Ascending aorta (tissue), 2 donors: ENCODE measurements around the gene SELENOW. TPM values are rescaled to one million over a fixed set of nuclear protein-coding genes. Genes with fewer than 3 reads are reported as not detected.
"Not testable (repeated sequence)": the region's sequence is repeated elsewhere in the genome, so short reads cannot be mapped to it uniquely, and the experiment has no call there.

Experiments used
- DNase-seq, 2 donors: peaks; one replicate each; pipeline ENCODE4 v3.0.0-alpha.2; 2019; ENCODE audit warnings: low spot score in 2 of 2
- H3K27ac ChIP-seq, 2 donors: fragments of 200-600 bp; sonication (generic); one replicate each; pipeline ENCODE4 v1.5.1; 2016 to 2017; ENCODE audit warnings: mild to moderate bottlenecking in 1 of 2
- H3K27me3 ChIP-seq: fragments of 200-600 bp; sonication (generic); one replicate; pipeline ENCODE4 v1.5.1; 2017
- H3K36me3 ChIP-seq, 2 donors: fragments of 200-600 bp; sonication (generic); one replicate each; pipeline ENCODE4 v1.5.1; 2016
- H3K4me1 ChIP-seq, 2 donors: fragments of 200-600 bp; sonication (generic); one replicate each; pipeline ENCODE4 v1.5.1; 2016 to 2017; ENCODE audit warnings: mild to moderate bottlenecking in 1 of 2
- H3K4me3 ChIP-seq, 2 donors: fragments of 200-600 bp; sonication (generic); one replicate each; pipeline ENCODE4 v1.5.1; 2016 to 2017; ENCODE audit warnings: mild to moderate bottlenecking in 1 of 2
- H3K9me3 ChIP-seq, 2 donors: fragments of 200-600 bp; sonication (generic); one replicate each; pipeline ENCODE4 v1.5.1; 2016
- CTCF ChIP-seq, 3 experiments: fragments of 200-600 bp in 2 of 3; fragments of 450-650 bp in 1 of 3; sonication (generic) in 2 of 3; IDR thresholded peaks; one replicate each; pipeline ENCODE4 v1.5.1; 2016 to 2019; ENCODE audit warnings: antibody characterized with exemption in 3 of 3, mild to moderate bottlenecking in 1 of 3, moderate library complexity in 1 of 3
- intact Hi-C: fragments of 100-400 bp; cut with DNase I; formaldehyde crosslinking; loops from one replicate; pipeline ENCODE4 v1.15.1; 2023
- total RNA-seq: library from RNA; depleted of rRNA; stranded (reverse); fragments of >200 nt; gene quantifications from one replicate; pipeline ENCODE4 v1.1.0, GENCODE V29; 2016

The SELENOW gene
- total RNA-seq, 1 donor from 2014 or later: 771 TPM

- no peak for DNase-seq
- H3K36me3 ChIP-seq: no peaks in the 10 kb centered on the region
- H3K9me3 ChIP-seq: no peaks in the 10 kb centered on the region
- H3K4me3 ChIP-seq: no peak overlapping the region
- H3K27ac ChIP-seq: no peak overlapping the region
- TF ChIP-seq CTCF (IDR thresholded peaks at IDR 0.05): no peak
- H3K27me3 ChIP-seq: no peaks in the 10 kb centered on the region
- intact Hi-C loops: loop anchor here (1.0 to 5.0 kb wide), 2 partner anchors 22 to 96 kb away; no protein-coding TSS in a partner anchor
- no peaks in the 10 kb centered on the region for H3K4me1 ChIP-seq
These were observed 12.2 kb upstream of the SELENOW start for GRCh38 chr19:47766359-47766620.

DNA sequence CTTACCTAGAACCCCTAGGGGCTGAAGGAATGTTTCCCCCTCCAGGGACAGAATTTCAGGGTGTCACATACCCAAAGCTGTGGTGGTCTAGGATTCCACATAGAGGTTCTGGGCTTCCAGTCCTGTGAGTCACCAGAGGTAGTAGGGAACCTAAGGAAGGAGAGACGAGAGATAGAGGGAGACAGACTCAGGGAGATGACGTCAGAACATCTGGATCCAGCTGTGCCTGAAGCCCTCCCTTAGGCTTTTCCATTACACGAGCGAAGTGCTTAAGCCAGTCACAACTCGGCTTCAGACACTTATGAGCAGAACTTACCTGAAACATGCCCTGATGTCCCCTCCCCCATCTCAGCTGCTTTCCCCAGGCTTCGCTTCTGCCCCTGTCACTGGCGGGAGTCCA is 11.8 kb upstream of the SELENOW start:
- H3K4me3 ChIP-seq: no peak overlapping the region
- no peak overlapping the region for H3K27ac ChIP-seq
- H3K36me3 ChIP-seq: no peaks in the 10 kb centered on the region
- DNase-seq: no peak
- H3K27me3 ChIP-seq: no peaks in the 10 kb centered on the region
- no peak for TF ChIP-seq CTCF (IDR thresholded peaks at IDR 0.05)
- H3K9me3 ChIP-seq: no peaks in the 10 kb centered on the region
- H3K4me1 ChIP-seq: no peaks in the 10 kb centered on the region
- intact Hi-C loops: loop anchor here (1.0 to 5.0 kb wide), 2 partner anchors 22 to 96 kb away; no protein-coding TSS in a partner anchor

DNA sequence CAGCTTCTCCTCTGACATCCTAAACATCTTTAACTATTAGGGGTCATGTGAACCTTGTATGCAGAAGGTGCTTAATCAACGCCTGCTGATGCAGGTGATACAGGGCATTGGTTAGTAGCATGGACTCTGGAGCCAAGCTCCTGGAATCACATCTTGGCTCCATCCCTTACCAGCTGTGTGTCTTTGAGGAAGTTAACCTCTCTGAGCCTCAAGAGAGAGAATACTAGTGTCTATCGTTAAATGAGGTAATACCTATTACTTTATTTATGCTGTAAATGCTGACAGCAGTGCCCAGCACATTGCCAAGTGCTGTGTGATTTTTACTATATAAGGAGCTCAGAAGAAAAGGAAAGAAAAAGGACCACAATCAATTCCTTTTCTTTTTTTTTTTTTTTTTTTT is 11.2 kb upstream of the SELENOW start:
- H3K4me1 ChIP-seq: no peaks in the 10 kb centered on the region
- no peak for DNase-seq
- no peaks in the 10 kb centered on the region for H3K9me3 ChIP-seq
- intact Hi-C loops: loop anchor here (5.0 kb wide), 1 partner anchor 95 kb away; no protein-coding TSS in a partner anchor
- no peak overlapping the region for H3K4me3 ChIP-seq
- no peaks in the 10 kb centered on the region for H3K36me3 ChIP-seq
- TF ChIP-seq CTCF (IDR thresholded peaks at IDR 0.05): no peak
- no peaks in the 10 kb centered on the region for H3K27me3 ChIP-seq
- no peak overlapping the region for H3K27ac ChIP-seq

DNA sequence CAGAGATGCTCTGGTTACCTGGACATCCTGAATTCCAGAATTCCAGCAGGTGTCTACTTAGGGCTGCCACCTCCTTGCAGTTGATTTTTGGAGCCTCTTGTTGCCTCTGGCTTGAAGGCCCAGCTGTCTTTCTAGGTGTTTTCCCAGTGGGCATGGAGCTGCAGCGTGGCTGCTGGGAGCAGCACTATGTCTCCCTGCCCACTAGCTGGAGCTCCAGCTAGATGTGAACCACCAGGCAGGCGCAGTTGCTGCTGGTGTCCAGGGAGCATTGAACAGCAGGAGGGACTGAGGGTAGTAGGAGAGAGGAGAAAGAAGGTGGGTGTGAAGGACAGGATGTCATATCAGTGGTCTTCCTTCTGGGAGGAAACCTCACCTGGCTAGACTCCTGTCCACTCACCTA is 9.9 kb upstream of the SELENOW start:
- Histone ChIP-seq H3K4me1 (no peaks in the 10 kb centered on the region), H3K36me3 (no peaks in the 10 kb centered on the region), H3K27ac (no peak overlapping the region), H3K27me3 (no peaks in the 10 kb centered on the region), H3K9me3 (no peaks in the 10 kb centered on the region), H3K4me3 (no peak overlapping the region)
- TF ChIP-seq CTCF (IDR thresholded peaks at IDR 0.05): no peak
- intact Hi-C loops: loop anchor here (5.0 kb wide), 1 partner anchor 94 kb away; no protein-coding TSS in a partner anchor
- DNase-seq: no peak

- H3K36me3 ChIP-seq: no peaks in the 10 kb centered on the region
- no peak for DNase-seq
- no peaks in the 10 kb centered on the region for H3K4me1 ChIP-seq
- H3K27me3 ChIP-seq: no peaks in the 10 kb centered on the region
- H3K4me3 ChIP-seq: no peak overlapping the region
- TF ChIP-seq CTCF (IDR thresholded peaks at IDR 0.05): no peak
- H3K9me3 ChIP-seq: no peaks in the 10 kb centered on the region
- H3K27ac ChIP-seq: no peak overlapping the region
- intact Hi-C loops: loop anchor here (5.0 kb wide), 1 partner anchor 93 kb away; no protein-coding TSS in a partner anchor
These were observed 9.0 kb upstream of the SELENOW start for GRCh38 chr19:47769534-47769933.

DNA sequence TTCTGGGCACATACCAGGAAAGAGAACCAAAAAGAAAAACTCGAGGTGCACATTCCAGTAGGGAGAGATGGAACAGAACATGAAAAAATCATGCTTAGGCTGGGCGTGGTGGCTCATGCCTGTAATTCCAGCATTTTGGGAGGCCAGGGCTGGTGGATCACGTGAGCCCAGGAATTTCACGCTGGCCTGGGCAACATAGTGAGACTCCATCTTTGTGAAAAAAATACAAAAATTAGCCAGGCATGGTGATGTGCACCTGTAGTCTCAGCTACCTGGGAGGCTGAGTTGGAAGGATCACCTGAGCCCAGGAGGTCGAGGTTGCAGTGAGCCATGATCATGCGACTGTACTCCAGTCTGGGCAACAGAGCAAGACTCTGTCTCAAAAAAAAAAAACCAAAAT is 7.2 kb upstream of the SELENOW start:
- H3K4me1 ChIP-seq, H3K27ac ChIP-seq, H3K36me3 ChIP-seq, H3K27me3 ChIP-seq, H3K4me3 ChIP-seq, intact Hi-C loops, DNase-seq, H3K9me3 ChIP-seq: not testable (repeated sequence)
